HCT116 (cell line): ENCODE measurements around the gene NRXN2. TPM values are rescaled to one million over a fixed set of nuclear protein-coding genes. Genes with fewer than 3 reads are reported as not detected.

Experiments
- ATAC-seq: fragments of 200-7000 bp; cut with Tn5 transposase; 2 replicates; pipeline ENCODE4 v1.9.1; 2020; ENCODE audit warnings: mild to moderate bottlenecking, moderate library complexity
- BruUV-seq: library from RNA; stranded (reverse); fragments of 400-500 nt; replicated peaks from 2 replicates; lab custom pipeline; 2021; lab: Mats Ljungman, UMichigan
- CTCF ChIA-PET: fragments of 300-600 bp; sonication (Branson Sonifier 250); formaldehyde crosslinking; loops from one replicate; lab custom pipeline; 2021; ENCODE audit warnings: antibody characterized with exemption; lab: Charles Lee
- POLR2A ChIA-PET: fragments of 300-600, 350-600 bp; sonication (Branson Sonifier 250); formaldehyde crosslinking; loops from one replicate; lab custom pipeline; 2021; ENCODE audit warnings: antibody characterized with exemption; lab: Charles Lee
- RAD21 ChIA-PET, 2 experiments: fragments of 300-600 bp; sonication (Branson Sonifier 250); formaldehyde crosslinking; loops; one replicate each; lab custom pipeline; 2023; ENCODE audit warnings: low total read pairs in 2 of 2; ENCODE audit not compliant: uncharacterized antibody in 2 of 2, unreplicated experiment in 2 of 2, low non-redundant PET in 1 of 2; lab: Charles Lee
- DNase-seq: peaks from one replicate; pipeline ENCODE4 v3.0.0-alpha.2; 2010; ENCODE audit warnings: low read depth, low spot score
- H2AFZ ChIP-seq: fragments of 200-600 bp; shearing (Covaris generic), sonication (generic); 2 replicates; pipeline ENCODE4 v1.6.1; 2017; ENCODE audit warnings: low read depth, mixed run types, mixed read lengths, antibody characterized with exemption, low read length; ENCODE audit not compliant: poor library complexity, severe bottlenecking
- H3K27ac ChIP-seq: 2 replicates; pipeline ENCODE4 v1.5.1; 2012; ENCODE audit warnings: low read depth, low read length
- H3K27me3 ChIP-seq: fragments of 200-600 bp; sonication (generic); 2 replicates; pipeline ENCODE4 v1.6.1; 2016; ENCODE audit warnings: mixed run types, low read length, mixed read lengths; ENCODE audit not compliant: insufficient read depth
- H3K36me3 ChIP-seq, 2 experiments: fragments of 200-500 bp in 1 of 2; fragments of 200-600 bp in 1 of 2; sonication (Bioruptor generic) in 1 of 2; sonication (generic) in 1 of 2; 2 replicates each; pipeline versions ENCODE4 v1.5.1 to v1.6.1; 2014 to 2016; ENCODE audit warnings: low read length in 2 of 2, inconsistent platforms in 1 of 2, mixed read lengths in 1 of 2, mixed run types in 1 of 2; ENCODE audit not compliant: insufficient read depth in 2 of 2, control insufficient read depth in 1 of 2
- H3K4me1 ChIP-seq, 2 experiments: fragments of 200-600 bp in 1 of 2; sonication (generic) in 1 of 2; 2 replicates each; pipeline versions ENCODE4 v1.5.1 to v1.6.1; 2012 to 2017; ENCODE audit warnings: low read length in 2 of 2, inconsistent platforms in 1 of 2, mild to moderate bottlenecking in 1 of 2, mixed read lengths in 1 of 2, mixed run types in 1 of 2, moderate library complexity in 1 of 2; ENCODE audit not compliant: insufficient read depth in 2 of 2, control insufficient read depth in 1 of 2
- H3K4me2 ChIP-seq: fragments of 200-600 bp; sonication (generic); 2 replicates; pipeline ENCODE4 v1.6.1; 2017; ENCODE audit warnings: mixed run types, low read length, mixed read lengths
- H3K4me3 ChIP-seq, 2 experiments: fragments of 200-600 bp in 1 of 2; sonication (generic) in 1 of 2; replicated peaks in 1 of 2; 2 replicates each; pipeline ENCODE4 v1.5.1; 2011 to 2016; ENCODE audit warnings: low read length in 2 of 2, control low read depth in 1 of 2, low read depth in 1 of 2, mild to moderate bottlenecking in 1 of 2, mixed read lengths in 1 of 2, mixed run types in 1 of 2
- H3K79me2 ChIP-seq: fragments of 200-600 bp; sonication (generic); 2 replicates; pipeline ENCODE4 v1.6.1; 2017; ENCODE audit warnings: mild to moderate bottlenecking, mixed run types, low read length, moderate library complexity, mixed read lengths; ENCODE audit not compliant: insufficient read depth
- H3K9ac ChIP-seq: fragments of 200-600 bp; sonication (generic); 2 replicates; pipeline ENCODE4 v1.6.1; 2016; ENCODE audit warnings: low read length, mixed read lengths
- H3K9me2 ChIP-seq: fragments of 200-600 bp; sonication (generic), shearing (Covaris generic); 2 replicates; pipeline ENCODE4 v1.6.1; 2017; ENCODE audit warnings: mixed run types, mild to moderate bottlenecking, moderate library complexity; ENCODE audit not compliant: insufficient read depth
- H3K9me3 ChIP-seq, 2 experiments: fragments of 200-500 bp in 1 of 2; fragments of 200-600 bp in 1 of 2; sonication (Bioruptor generic) in 1 of 2; sonication (generic) in 1 of 2; 2 replicates each; pipeline ENCODE4 v1.6.1; 2014 to 2017; ENCODE audit warnings: low read length in 2 of 2, mixed read lengths in 2 of 2, inconsistent platforms in 1 of 2, low read depth in 1 of 2, mild to moderate bottlenecking in 1 of 2, mixed run types in 1 of 2, moderate library complexity in 1 of 2; ENCODE audit not compliant: control insufficient read depth in 1 of 2, insufficient read depth in 1 of 2
- H4K20me1 ChIP-seq: fragments of 200-600 bp; sonication (generic), shearing (Covaris generic); 2 replicates; pipeline ENCODE4 v1.6.1; 2017; ENCODE audit warnings: mixed run types, mild to moderate bottlenecking, moderate library complexity; ENCODE audit not compliant: insufficient read depth
- ATF3 ChIP-seq: IDR thresholded peaks from 2 replicates; pipeline ENCODE4 v1.6.1; 2012
- CEBPB ChIP-seq: IDR thresholded peaks from 2 replicates; pipeline ENCODE4 v1.6.1; 2012; ENCODE audit warnings: low read depth
- CTCF ChIP-seq, 3 experiments: fragments of 200-600 bp in 1 of 3; sonication (generic) in 1 of 3; IDR thresholded peaks in 2 of 3; conservative IDR thresholded peaks in 1 of 3; 2 replicates each; pipeline ENCODE4 v1.5.1; 2012 to 2017; ENCODE audit warnings: low read depth in 2 of 3, low read length in 2 of 3, antibody characterized with exemption in 1 of 3, borderline replicate concordance in 1 of 3, control low read depth in 1 of 3, mild to moderate bottlenecking in 1 of 3, mixed read lengths in 1 of 3, mixed run types in 1 of 3, moderate library complexity in 1 of 3; ENCODE audit not compliant: insufficient read depth in 1 of 3
- EZH2phosphoT487 ChIP-seq: fragments of 200-600 bp; IDR thresholded peaks from 2 replicates; pipeline ENCODE4 v1.6.1; 2018; ENCODE audit warnings: antibody characterized with exemption, borderline replicate concordance
- FOSL1 ChIP-seq: IDR thresholded peaks from 2 replicates; pipeline ENCODE4 v1.6.1; 2012; ENCODE audit warnings: low read depth
- JUND ChIP-seq: IDR thresholded peaks from 2 replicates; pipeline ENCODE4 v1.6.1; 2012
- MAX ChIP-seq: IDR thresholded peaks from 2 replicates; pipeline ENCODE4 v1.6.1; 2012
- SRF ChIP-seq: IDR thresholded peaks from 2 replicates; pipeline ENCODE4 v1.6.1; 2012; ENCODE audit warnings: low read depth
- ZBTB33 ChIP-seq: IDR thresholded peaks from 2 replicates; pipeline ENCODE4 v1.6.1; 2011; ENCODE audit warnings: mild to moderate bottlenecking, low read length, moderate library complexity; ENCODE audit not compliant: insufficient replicate concordance; ENCODE audit errors: extremely low read depth
- ZNF274 ChIP-seq: fragments of 200-500 bp; sonication (Bioruptor generic); IDR thresholded peaks from 2 replicates; pipeline ENCODE4 v1.6.1; 2014; ENCODE audit warnings: mild to moderate bottlenecking, low read depth, low read length, inconsistent platforms
- intact Hi-C: fragments of 100-400 bp; cut with micrococcal nuclease; formaldehyde crosslinking; loops from 2 replicates; pipeline ENCODE4 v1.10.0; 2022
- total RNA-seq: library from RNA; stranded (reverse); gene quantifications from one replicate; pipeline ENCODE4 v1.2.1, GENCODE V29; 2021; ENCODE audit not compliant: unreplicated experiment

NRXN2 gene
- total RNA-seq, 1 experiment from 2014 or later = 1.5 TPM

- no peaks in the 10 kb centered on the region for H3K9me2 ChIP-seq
- ATAC-seq = no peak
- intact Hi-C loops = no loop called here
- no peaks in the 10 kb centered on the region for H3K9me3 ChIP-seq
- no peak overlapping the region for H3K4me3 ChIP-seq
- no peak overlapping the region for H3K9ac ChIP-seq
- no peak overlapping the region for H3K4me2 ChIP-seq
- no peak overlapping the region for H2AFZ ChIP-seq
- no peaks in the 10 kb centered on the region for H4K20me1 ChIP-seq
- ChIA-PET POLR2A (no interaction called here), RAD21 (no interaction called here), CTCF (no interaction called here)
- no peaks in the 10 kb centered on the region for H3K79me2 ChIP-seq
- H3K4me1 ChIP-seq = peaks cover 0 to 6% of the 10 kb centered on the region in 2 experiments; a peak in 1 of 4 replicates
- no peak overlapping the region for H3K27ac ChIP-seq
- TF ChIP-seq SRF (no peak), FOSL1 (no peak), JUND (no peak)
- no peaks in the 10 kb centered on the region for H3K27me3 ChIP-seq
- no TSS peak for BruUV-seq
- no peak for DNase-seq
- H3K36me3 ChIP-seq = no peaks in the 10 kb centered on the region
Observed at GRCh38 chr11:64755681-64756361, 32.8 kb upstream of the NRXN2 start.

GRCh38 chr11:64754919-64755662 is 32.1 kb upstream of the NRXN2 start:
- DNase-seq (no peak), ATAC-seq (no peak)
- no peak overlapping the region for H3K4me3 ChIP-seq
- POLR2A ChIA-PET = no interaction called here
- intact Hi-C loops = no loop called here
- no TSS peak for BruUV-seq
- H2AFZ ChIP-seq = no peak overlapping the region
- RAD21 ChIA-PET = no interaction called here
- H3K4me1 ChIP-seq = peaks cover 0 to 6% of the 10 kb centered on the region in 2 experiments; a peak in 1 of 4 replicates
- H4K20me1 ChIP-seq = no peaks in the 10 kb centered on the region
- no peaks in the 10 kb centered on the region for H3K36me3 ChIP-seq
- no peaks in the 10 kb centered on the region for H3K9me2 ChIP-seq
- no peak overlapping the region for H3K27ac ChIP-seq
- no peak for TF ChIP-seq CEBPB
- TF ChIP-seq ZBTB33 = no peak
- no peak for TF ChIP-seq ZNF274
- no peak for TF ChIP-seq CTCF (IDR thresholded peaks at IDR 0.05 in 2 of 3, conservative IDR thresholded peaks at IDR 0.05 in 1 of 3; ENCODE audit: borderline replicate concordance in 1 of 3, insufficient read depth in 1 of 3, low read depth in 2 of 3, low read length in 2 of 3)
- TF ChIP-seq EZH2phosphoT487 = no peak
- TF ChIP-seq MAX = no peak
- TF ChIP-seq ATF3 = no peak
- no peak overlapping the region for H3K4me2 ChIP-seq
- no peaks in the 10 kb centered on the region for H3K79me2 ChIP-seq
- no peaks in the 10 kb centered on the region for H3K9me3 ChIP-seq
- CTCF ChIA-PET = no interaction called here
- H3K9ac ChIP-seq = no peak overlapping the region
- H3K27me3 ChIP-seq = no peaks in the 10 kb centered on the region
